Fibroblast of skin of right quadriceps (primary cell): ENCODE measurements around the gene DDAH1.
"Not testable (repeated sequence)": the region's sequence is repeated elsewhere in the genome, so short reads cannot be mapped to it uniquely, and the experiment has no call there.

Experiments
- DNase-seq: peaks from one replicate; pipeline ENCODE4 v3.0.0-alpha.2; 2013

Gene DDAH1

GRCh38 chr1:85356130-85356529 lies 108.8 kb downstream of the DDAH1 start:
- DNase-seq, result no peak

- DNase-seq, result no peak
Measured at GRCh38 chr1:85352055-85352454, 112.9 kb downstream of the DDAH1 start.

GRCh38 chr1:85351202-85351828 lies 113.6 kb downstream of the DDAH1 start:
- DNase-seq, result no peak

GRCh38 chr1:85349224-85349623 lies 115.7 kb downstream of the DDAH1 start:
- no peak for DNase-seq

- DNase-seq, result no peak
Measured at GRCh38 chr1:85347908-85348307, 117.1 kb downstream of the DDAH1 start.

GRCh38 chr1:85347275-85347674 lies 117.7 kb downstream of the DDAH1 start:
- not testable (repeated sequence) for DNase-seq

- peak; percentile 50 for DNase-seq
Measured at GRCh38 chr1:85344256-85344694, 120.7 kb downstream of the DDAH1 start.

GRCh38 chr1:85343612-85344255 lies 121.2 kb downstream of the DDAH1 start:
- peak; percentile 90 for DNase-seq

GRCh38 chr1:85343213-85343611 lies 121.7 kb downstream of the DDAH1 start:
- DNase-seq, result no peak

- peak; percentile 62 for DNase-seq
Measured at GRCh38 chr1:85342207-85342606, 122.8 kb downstream of the DDAH1 start.

- DNase-seq, result no peak
Measured at GRCh38 chr1:85340427-85340826, 124.5 kb downstream of the DDAH1 start.

- no peak for DNase-seq
Measured at GRCh38 chr1:85339656-85340399, 125.1 kb downstream of the DDAH1 start.

- no peak for DNase-seq
Measured at GRCh38 chr1:85339089-85339488, 125.9 kb downstream of the DDAH1 start.

GRCh38 chr1:85334962-85335361 lies 130.0 kb downstream of the DDAH1 start:
- DNase-seq, result peak; percentile 49

GRCh38 chr1:85333186-85333585 lies 131.8 kb downstream of the DDAH1 start:
- no peak for DNase-seq

GRCh38 chr1:85332575-85332974 lies 132.4 kb downstream of the DDAH1 start:
- no peak for DNase-seq

GRCh38 chr1:85330711-85331290 lies 134.2 kb downstream of the DDAH1 start:
- peak; percentile 99 for DNase-seq

- DNase-seq, result peak; percentile 97
Measured at GRCh38 chr1:85330214-85330631, 134.7 kb downstream of the DDAH1 start.

GRCh38 chr1:85328713-85329397 lies 136.1 kb downstream of the DDAH1 start:
- peak; percentile 98 for DNase-seq

GRCh38 chr1:85327759-85328158 lies 137.2 kb downstream of the DDAH1 start:
- DNase-seq, result no peak

GRCh38 chr1:85326851-85327250 lies 138.1 kb downstream of the DDAH1 start:
- no peak for DNase-seq

- no peak for DNase-seq
Measured at GRCh38 chr1:85326336-85326735, 138.6 kb downstream of the DDAH1 start.

GRCh38 chr1:85325920-85326319 lies 139.0 kb downstream of the DDAH1 start:
- no peak for DNase-seq
